Skeletal muscle tissue (tissue), 4 donors: ENCODE results near the gene MAP4K2. TPM values are rescaled to one million over a fixed set of nuclear protein-coding genes. Genes with fewer than 3 reads are reported as not detected.
A peak's percentile ranks its signal among the peaks of the same experiment; 100 is the strongest.

Source experiments
- H3K27ac ChIP-seq: one replicate; pipeline ENCODE4 v1.7.0; 2013; ENCODE audit warnings: mild to moderate bottlenecking, low read depth, low read length, inconsistent platforms
- H3K27me3 ChIP-seq, 3 donors: one replicate each; pipeline ENCODE4 v1.7.0; 2013; ENCODE audit warnings: low read length in 3 of 3; ENCODE audit not compliant: control insufficient read depth in 3 of 3, insufficient read depth in 3 of 3
- H3K36me3 ChIP-seq, 3 donors: one replicate each; pipeline ENCODE4 v1.7.0; 2013; ENCODE audit warnings: low read length in 3 of 3; ENCODE audit not compliant: control insufficient read depth in 3 of 3, insufficient read depth in 3 of 3
- H3K4me1 ChIP-seq, 3 donors: one replicate each; pipeline ENCODE4 v1.7.0; 2013; ENCODE audit warnings: low read length in 3 of 3, mild to moderate bottlenecking in 3 of 3; ENCODE audit not compliant: control insufficient read depth in 3 of 3, insufficient read depth in 3 of 3
- H3K4me3 ChIP-seq, 3 donors: one replicate each; pipeline ENCODE4 v1.7.0; 2013; ENCODE audit warnings: low read length in 3 of 3
- H3K9ac ChIP-seq, 3 donors: one replicate each; pipeline ENCODE4 v1.7.0; 2013; ENCODE audit warnings: low read length in 3 of 3, mild to moderate bottlenecking in 3 of 3, moderate library complexity in 2 of 3, low read depth in 1 of 3
- H3K9me3 ChIP-seq, 3 donors: one replicate each; pipeline ENCODE4 v1.7.0; 2013; ENCODE audit warnings: low read length in 3 of 3; ENCODE audit not compliant: control insufficient read depth in 3 of 3
- total RNA-seq: library from RNA; depleted of rRNA; stranded (reverse); fragments of >200 nt; gene quantifications from one replicate; pipeline ENCODE4 v1.2.3, GENCODE V29; 2014
- donor health status: Osteomylitis.

MAP4K2 gene
- total RNA-seq, 1 donor from 2014 or later = 2.6 TPM

DNA sequence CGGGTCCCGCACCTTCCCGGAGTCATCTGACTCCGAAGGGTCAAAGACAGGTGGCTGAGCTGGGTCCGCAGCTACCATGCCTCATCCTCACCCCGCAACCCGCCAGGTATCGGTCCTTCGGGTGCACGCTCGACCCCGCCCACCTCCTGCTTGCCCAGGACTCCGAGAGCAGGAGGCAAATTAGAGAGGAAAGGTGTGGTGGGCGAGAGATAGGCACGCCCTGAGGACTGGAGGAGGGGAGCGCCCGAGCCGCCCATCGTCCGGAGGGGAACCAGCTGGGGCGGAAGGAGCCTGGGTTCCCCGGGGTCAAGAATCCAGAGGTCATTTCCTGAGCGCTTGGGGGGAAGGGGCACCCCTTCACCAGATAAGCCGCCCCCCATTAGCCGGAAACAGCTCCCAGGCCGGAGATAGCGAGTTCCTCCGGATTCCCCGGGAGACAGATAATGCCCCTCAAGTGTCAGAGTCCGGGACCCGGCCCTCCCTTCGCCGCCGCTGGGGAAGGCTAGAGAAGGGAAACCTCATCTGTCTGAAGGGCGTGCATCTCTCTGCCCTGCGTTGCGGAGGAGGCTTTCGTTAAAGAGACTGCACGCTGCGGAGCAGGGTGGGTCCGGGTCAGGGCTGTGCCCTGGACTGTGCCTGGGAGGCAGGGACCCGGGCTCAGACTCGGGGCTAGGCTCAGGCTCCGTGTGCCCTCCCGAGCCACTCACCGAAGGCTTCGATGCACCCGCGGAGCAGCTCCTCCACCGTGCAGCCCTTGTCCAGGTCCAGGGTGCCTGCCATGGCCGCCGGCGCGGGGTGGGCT is 60.7 kb downstream of the MAP4K2 start:
- Histone ChIP-seq H3K4me1 (peaks cover 31 to 49% (median 46%) of the 10 kb centered on the region in 3 donors), H3K9me3 (no peaks in the 10 kb centered on the region), H3K27me3 (no peaks in the 10 kb centered on the region), H3K9ac (peak overlapping the region; percentile 59 to 85 (median 77)), H3K36me3 (peaks cover 7 to 8% (median 7%) of the 10 kb centered on the region in 3 donors), H3K27ac (peak overlapping the region; percentile 78), H3K4me3 (peak overlapping the region; percentile 64 to 87 (median 83))

DNA sequence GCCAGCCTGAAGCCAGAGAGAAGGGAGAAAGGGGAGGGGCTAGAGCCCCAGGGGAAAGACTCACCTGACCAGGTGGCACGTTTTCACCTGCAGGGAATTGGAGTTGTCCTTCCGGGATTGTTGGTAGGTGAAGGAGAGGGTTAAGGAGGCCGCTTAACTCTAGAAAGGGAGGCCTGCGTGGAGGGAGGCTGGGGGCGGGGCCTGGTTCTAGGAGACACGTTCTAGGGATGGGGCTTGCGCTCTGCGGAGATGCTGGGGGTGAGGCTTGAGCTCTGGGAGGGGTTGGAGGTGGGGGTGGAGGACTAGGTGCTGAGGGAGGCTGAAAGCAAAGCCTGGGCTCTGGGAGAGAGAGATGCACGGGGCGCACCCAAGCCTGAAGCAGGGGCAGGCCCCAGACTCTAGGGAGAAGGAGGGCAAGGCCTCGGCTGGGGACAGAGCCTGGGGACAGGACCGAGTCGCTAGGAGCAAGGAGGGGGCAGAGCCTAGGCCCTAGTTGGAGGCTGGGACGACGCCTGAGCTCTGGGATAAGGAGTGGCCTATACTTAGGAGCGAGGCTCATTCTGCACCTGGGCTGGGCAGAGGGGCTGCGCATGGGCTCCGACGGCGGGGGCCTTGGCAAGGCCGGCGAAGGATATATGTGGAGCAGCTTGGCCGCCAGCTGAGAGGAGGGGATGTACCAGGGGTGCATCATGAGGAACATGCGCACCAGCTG is 61.5 kb downstream of the MAP4K2 start:
- Histone ChIP-seq H3K4me1 (peaks cover 23 to 43% (median 38%) of the 10 kb centered on the region in 3 donors), H3K36me3 (peaks cover 0 to 3% (median under 1%) of the 10 kb centered on the region in 3 donors), H3K4me3 (peak overlapping the region; percentile 64 to 87 (median 83)), H3K27ac (peak overlapping the region; percentile 78), H3K27me3 (no peaks in the 10 kb centered on the region), H3K9me3 (no peaks in the 10 kb centered on the region), H3K9ac (peak overlapping the region in 2 of 3 donors; percentile 14 to 85)

DNA sequence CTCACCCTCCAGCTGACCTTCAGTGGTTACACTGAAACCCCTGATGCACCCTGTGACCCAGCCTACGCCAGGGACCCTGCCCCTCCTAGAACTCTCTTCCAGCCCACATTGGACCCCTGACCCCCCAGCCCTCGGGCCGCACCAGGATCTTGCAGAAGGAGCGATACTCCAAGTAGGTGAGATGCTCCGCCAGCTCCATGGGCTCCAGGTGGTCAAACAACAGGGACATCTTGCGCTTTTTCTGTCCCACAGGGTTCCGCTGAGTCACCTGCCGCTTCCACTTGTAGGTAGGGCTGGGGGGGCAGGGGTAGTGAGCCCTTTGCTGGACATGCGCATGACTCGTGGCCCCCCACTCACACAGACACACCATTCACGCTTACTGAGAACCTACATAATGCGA is 63.1 kb downstream of the MAP4K2 start:
- Histone ChIP-seq H3K27ac (no peak overlapping the region), H3K4me3 (no peak overlapping the region), H3K9ac (no peak overlapping the region), H3K27me3 (no peaks in the 10 kb centered on the region), H3K4me1 (peaks cover 21 to 41% (median 29%) of the 10 kb centered on the region in 3 donors), H3K9me3 (no peaks in the 10 kb centered on the region), H3K36me3 (peaks cover 0 to 6% (median 3%) of the 10 kb centered on the region in 3 donors)

DNA sequence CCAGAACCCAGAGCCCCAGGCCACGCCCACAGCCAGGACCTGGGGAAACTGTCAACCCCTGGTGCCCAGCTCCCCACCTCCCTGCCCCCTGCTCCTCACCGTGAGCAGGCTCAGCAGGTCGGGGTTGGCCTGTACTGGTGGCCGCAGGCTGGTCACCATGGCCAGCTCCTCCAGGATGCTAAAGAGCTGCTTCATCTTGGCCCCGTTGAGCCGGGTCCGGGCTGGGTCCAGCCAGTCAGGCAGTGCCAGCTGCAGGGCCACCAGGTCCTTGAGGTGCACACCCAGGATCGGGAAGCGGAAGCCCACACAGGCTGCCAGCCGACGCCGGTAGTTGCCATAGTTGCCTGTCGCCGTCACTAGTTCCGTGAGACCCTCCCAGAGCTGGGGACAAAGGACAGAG is 66.4 kb downstream of the MAP4K2 start:
- Histone ChIP-seq H3K27ac (no peak overlapping the region), H3K9me3 (no peaks in the 10 kb centered on the region), H3K4me3 (no peak overlapping the region), H3K27me3 (no peaks in the 10 kb centered on the region), H3K4me1 (peaks cover 6 to 16% (median 6%) of the 10 kb centered on the region in 3 donors), H3K36me3 (peaks cover 0 to 6% (median 3%) of the 10 kb centered on the region in 3 donors), H3K9ac (no peak overlapping the region)

DNA sequence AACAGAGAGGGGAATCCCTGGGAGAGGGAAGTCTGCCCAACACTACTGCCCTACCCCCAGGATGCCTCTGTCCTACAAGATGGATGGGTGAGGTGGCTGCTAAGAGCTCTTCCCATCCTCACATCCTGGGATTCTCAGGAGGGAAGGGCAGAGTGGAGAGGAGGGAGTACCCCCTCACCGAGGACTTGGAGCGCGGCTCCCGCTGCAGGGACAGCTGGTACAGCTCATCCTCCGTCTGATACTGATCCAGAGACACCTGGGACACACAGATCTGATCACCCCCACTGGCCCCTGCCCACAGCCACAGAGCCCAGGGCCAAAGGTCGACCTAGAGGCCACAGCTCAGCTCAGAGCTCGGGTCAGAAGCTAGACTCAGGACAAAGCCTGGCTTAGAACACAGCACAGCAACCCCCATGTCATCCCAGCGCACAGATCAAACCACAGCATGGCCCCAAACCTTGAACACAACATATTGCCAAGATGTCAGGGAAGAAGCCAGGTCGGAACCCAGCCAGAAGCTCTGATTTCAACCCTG is 67.2 kb downstream of the MAP4K2 start:
- Histone ChIP-seq H3K27me3 (no peaks in the 10 kb centered on the region), H3K4me3 (no peak overlapping the region), H3K36me3 (peaks cover 0 to 8% (median 3%) of the 10 kb centered on the region in 3 donors), H3K9me3 (no peaks in the 10 kb centered on the region), H3K4me1 (peaks cover 5 to 16% (median 6%) of the 10 kb centered on the region in 3 donors), H3K27ac (no peak overlapping the region), H3K9ac (no peak overlapping the region)

Other genes with a start within 250 kb of the MAP4K2 start
- gene SLC22A11, start 247.3 kb downstream of the MAP4K2 start, total RNA-seq = not detected
- not detected for gene SLC22A12, start 212.0 kb downstream of the MAP4K2 start, total RNA-seq
- gene NRXN2, start 80.0 kb downstream of the MAP4K2 start, total RNA-seq = 9.4 TPM
- gene RASGRP2, start 59.1 kb downstream of the MAP4K2 start, total RNA-seq = 12.0 TPM
- gene PYGM, start 43.2 kb downstream of the MAP4K2 start, total RNA-seq = 291 TPM
- 102 TPM for gene SF1, start 24.7 kb downstream of the MAP4K2 start, total RNA-seq
- gene MEN1, start 7.3 kb upstream of the MAP4K2 start, total RNA-seq = 7.3 TPM
- under 0.01 TPM for gene CDC42BPG, start 41.4 kb upstream of the MAP4K2 start, total RNA-seq
- gene EHD1, start 75.4 kb upstream of the MAP4K2 start, total RNA-seq = 28.2 TPM
- 3.1 TPM for gene ATG2A, start 114.0 kb upstream of the MAP4K2 start, total RNA-seq
- gene PPP2R5B, start 121.5 kb upstream of the MAP4K2 start, total RNA-seq = 6.3 TPM
- not detected for gene GPHA2, start 132.7 kb upstream of the MAP4K2 start, total RNA-seq
- not detected for gene MAJIN, start 168.9 kb upstream of the MAP4K2 start, total RNA-seq
- 0.52 TPM for gene BATF2, start 193.8 kb upstream of the MAP4K2 start, total RNA-seq
- gene ARL2, start 210.9 kb upstream of the MAP4K2 start, total RNA-seq = 53.2 TPM
- gene SNX15, start 224.2 kb upstream of the MAP4K2 start, total RNA-seq = 12.0 TPM
- gene SAC3D1, start 238.0 kb upstream of the MAP4K2 start, total RNA-seq = 5.2 TPM